ENCODE measurements around the gene BDKRB1.

Gene BDKRB1

DNA sequence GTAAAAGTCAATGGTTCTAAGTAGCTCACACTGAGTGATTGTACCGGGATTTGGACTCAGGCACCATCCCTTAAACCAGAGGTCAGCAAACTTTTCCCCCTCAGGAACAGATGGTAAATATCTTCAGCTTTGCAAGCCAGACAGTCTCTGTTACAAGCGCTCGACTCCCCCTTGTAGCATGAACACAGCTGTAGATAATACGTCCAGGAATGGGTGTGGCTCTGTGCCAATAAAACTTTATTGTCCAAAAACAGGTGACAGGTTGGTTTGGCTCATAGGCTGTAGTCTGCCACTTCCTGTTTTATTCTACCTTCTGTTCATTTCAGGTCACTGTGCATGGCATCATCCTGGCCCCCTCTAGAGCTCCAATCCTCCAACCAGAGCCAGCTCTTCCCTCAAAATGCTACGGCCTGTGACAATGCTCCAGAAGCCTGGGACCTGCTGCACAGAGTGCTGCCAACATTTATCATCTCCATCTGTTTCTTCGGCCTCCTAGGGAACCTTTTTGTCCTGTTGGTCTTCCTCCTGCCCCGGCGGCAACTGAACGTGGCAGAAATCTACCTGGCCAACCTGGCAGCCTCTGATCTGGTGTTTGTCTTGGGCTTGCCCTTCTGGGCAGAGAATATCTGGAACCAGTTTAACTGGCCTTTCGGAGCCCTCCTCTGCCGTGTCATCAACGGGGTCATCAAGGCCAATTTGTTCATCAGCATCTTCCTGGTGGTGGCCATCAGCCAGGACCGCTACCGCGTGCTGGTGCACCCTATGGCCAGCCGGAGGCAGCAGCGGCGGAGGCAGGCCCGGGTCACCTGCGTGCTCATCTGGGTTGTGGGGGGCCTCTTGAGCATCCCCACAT lies 7.6 kb downstream of the BDKRB1 start:
- no peak for DNase-seq

- DNase-seq: no peak
Observed at GRCh38 chr14:96264200-96264553, 8.2 kb downstream of the BDKRB1 start.

GRCh38 chr14:96264853-96265252 lies 8.8 kb downstream of the BDKRB1 start:
- DNase-seq: no peak

DNA sequence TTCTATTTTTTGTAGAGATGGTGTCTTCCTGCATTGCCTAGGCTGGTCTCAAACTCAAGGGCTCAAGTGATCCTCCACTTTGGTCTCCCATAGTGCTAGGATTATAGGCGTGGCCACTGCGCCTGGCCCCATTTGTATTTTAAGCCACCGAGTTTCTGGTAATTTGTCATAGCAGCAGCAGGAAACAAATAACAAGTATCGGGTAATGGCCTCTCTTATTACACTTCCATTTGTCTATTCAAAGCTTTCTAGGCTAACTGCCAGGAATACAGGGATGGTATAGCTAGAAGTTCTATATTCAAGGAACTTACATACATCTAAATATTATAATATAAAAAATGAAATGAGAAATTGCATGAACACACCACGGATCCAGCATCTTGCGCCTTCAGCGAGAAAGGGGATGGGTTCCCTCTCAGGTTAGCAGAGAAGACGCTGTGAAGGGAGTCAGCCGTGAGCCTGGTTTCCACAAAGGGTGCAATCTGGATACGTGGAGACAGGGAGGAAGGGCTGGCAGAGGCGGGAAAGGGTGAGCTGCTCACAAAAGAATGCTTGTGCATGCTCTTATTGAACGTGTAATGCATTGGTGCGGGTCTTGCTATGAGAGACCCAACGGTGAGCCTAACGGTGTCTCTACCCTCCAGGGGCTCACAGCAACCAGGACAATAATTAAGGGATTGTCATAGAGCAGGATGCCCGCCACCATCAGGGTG lies 9.5 kb downstream of the BDKRB1 start:
- DNase-seq: no peak

- no peak for DNase-seq
Observed at GRCh38 chr14:96267336-96267735, 11.3 kb downstream of the BDKRB1 start.

DNA sequence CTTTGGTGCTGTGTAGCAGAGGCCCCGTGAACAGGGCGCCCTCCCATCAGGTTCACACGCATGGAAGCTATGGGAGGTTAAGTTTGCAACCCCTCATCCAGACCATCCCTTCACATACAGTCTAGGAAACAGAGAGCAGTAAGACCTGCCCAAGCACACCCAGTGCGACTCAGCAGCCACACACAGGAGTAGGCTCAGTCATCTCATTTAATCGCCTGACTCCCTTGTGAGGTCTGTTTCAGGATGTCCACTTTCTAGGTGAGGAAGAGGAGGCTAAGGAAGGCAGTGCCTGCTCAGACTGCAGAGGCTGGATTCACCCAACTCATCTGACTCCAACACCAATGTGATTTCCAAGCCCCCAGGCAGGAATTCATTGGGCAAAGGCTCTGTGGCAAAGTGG lies 11.9 kb downstream of the BDKRB1 start:
- no peak for DNase-seq

- DNase-seq: no peak
Observed at GRCh38 chr14:96268431-96269358, 12.7 kb downstream of the BDKRB1 start.

GRCh38 chr14:96269359-96269710 lies 13.3 kb downstream of the BDKRB1 start:
- no peak for DNase-seq

DNA sequence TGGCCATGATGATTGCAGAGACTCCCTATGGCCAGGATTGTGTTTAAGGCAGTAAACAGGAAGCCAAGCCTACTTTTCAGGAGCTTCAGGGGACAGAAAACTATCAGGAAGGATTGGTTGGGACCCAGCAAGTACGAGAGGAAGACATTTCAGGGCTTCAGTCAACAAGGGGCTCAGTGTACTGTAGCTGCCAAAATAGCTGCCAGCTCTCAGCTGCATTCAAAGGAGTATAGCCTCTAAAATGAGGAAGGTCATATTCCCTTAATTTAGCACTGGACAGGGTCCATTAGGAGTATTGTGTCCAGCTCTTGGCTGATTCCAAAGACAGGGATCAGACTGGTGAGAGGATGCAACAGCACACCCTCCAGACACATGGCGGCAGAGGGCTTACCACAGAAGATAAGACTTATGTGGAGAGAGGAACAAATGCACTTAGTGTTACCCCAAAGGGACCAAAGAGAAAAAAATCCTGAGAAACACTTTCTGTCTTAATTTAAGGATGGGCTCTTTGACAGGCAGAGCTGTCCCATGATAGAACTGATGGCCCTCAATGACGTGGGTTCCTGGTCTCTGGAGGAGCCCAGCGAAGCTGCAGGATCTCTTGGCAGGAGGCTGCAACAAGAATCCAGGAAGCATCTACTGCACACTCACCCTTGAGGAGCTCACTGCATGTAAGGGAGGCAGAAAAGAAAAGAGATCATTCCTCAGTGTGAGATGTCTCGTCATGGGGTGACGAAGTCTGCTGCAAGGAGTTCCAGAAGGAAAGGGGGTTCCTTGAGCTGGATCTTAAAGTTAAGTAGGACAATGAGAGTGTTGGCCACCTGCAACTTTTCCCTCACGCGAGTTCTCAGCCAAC lies 14.8 kb downstream of the BDKRB1 start:
- no peak for DNase-seq

- DNase-seq: no peak
Observed at GRCh38 chr14:96271421-96271762, 15.4 kb downstream of the BDKRB1 start.

- no peak for DNase-seq
Observed at GRCh38 chr14:96272777-96273473, 16.9 kb downstream of the BDKRB1 start.

DNA sequence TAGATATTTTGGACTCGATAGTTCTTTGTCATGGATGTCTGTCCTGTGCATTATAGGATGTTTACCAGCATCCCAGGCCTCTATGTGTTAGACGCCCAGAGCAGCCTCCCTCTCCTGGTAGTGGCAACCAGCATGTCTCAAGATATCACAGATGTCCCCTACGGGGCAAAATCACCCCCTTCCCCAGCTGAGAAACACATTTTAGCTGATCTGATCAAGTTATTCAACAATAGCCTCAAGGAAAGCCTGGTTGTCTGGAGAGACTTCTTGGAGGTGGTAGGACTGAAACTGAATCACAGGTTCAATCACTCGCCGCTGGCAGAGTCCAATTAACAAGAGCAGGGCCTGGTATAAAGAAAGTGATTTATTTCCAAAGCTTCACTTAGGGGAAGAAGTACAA lies 17.6 kb downstream of the BDKRB1 start:
- no peak for DNase-seq

GRCh38 chr14:96274122-96274521 lies 18.1 kb downstream of the BDKRB1 start:
- DNase-seq: no peak

DNA sequence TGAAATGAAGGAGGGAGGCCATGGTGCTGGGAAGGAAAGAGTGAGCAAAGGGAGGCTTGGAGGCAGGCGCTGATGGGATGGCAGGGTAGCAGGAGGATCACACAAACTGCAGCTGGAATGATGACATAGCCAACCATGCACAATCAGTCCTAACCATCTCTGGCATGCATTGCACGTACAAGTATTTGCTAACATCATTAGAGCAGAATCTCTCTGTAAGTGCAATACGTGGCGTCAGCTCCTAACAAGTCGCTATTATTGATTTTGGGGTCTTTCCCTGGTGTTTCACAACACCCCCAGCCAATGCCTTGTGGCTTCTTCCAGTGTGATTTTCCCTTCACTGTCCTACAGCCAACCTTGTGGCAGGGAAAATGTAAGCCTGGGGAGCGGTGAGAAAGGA lies 18.5 kb downstream of the BDKRB1 start:
- no peak for DNase-seq

DNA sequence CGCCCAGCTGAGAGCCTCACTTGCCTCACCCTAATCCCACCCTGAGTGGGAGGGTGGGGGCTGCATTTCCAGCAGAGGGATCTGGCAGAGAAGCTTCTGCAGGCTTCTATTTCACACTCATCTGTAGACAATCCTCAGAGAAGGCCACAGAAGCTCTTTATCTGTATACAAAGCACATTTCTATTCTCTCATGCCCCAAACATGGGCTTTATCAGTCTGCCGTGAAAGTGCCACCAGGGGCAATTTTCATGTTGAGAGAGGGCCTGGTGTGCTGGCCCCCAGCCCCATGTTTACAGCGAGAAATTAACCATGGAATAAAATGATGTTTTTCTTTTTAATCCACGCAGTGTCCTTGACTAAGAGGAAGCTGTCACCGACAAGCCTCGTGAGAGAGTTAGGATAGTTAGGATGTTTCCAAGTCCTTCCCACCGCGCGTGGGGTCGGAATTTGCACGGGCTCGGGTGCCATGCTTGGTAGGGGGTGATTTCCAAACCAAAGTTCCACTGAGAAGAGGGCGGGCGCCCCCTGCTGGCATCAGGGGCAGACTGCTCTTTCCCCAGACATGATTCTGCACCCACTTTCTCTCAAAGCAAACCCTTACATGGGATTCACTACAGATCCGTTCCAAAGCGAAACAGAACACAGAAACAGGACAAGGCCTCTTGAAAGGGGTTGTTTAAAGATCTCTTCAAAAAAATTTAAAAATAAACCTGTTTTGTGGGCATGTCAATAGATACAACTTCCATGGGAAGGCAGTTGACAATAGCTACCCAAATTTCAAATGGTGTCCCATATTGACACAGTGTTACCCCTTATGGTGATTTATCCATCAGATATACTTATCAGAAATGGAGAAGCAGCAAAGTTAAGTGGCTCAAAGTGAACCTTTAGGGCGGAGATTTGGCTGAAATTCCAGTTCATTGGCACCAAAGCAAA lies 19.4 kb downstream of the BDKRB1 start:
- DNase-seq: peak; percentile 49

GRCh38 chr14:96277890-96278289 lies 21.9 kb downstream of the BDKRB1 start:
- DNase-seq: no peak

DNA sequence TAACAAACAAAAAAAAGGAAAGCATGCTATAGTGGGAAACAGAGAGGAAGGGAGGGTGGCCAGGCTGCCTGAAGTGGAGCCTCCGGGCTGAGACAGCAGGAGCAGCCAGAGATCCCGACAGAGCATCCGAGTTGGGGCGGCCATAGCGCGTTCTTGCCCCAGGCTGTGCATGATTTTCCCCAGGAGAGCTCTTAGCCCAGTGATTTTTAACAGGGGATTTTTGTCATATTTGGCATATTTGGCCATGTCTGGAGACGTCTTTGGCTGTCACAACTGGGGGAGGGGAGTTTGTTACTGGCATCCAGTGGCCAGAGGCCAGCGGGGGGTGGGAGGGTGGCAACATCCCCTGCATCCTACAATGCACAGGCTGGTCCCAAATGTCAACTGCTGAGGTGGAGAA lies 23.6 kb downstream of the BDKRB1 start:
- DNase-seq: no peak

- DNase-seq: no peak
Observed at GRCh38 chr14:96280104-96280503, 24.1 kb downstream of the BDKRB1 start.

GRCh38 chr14:96281486-96281885 lies 25.5 kb downstream of the BDKRB1 start:
- DNase-seq: no peak

GRCh38 chr14:96284008-96284407 lies 28.0 kb downstream of the BDKRB1 start:
- no peak for DNase-seq

DNA sequence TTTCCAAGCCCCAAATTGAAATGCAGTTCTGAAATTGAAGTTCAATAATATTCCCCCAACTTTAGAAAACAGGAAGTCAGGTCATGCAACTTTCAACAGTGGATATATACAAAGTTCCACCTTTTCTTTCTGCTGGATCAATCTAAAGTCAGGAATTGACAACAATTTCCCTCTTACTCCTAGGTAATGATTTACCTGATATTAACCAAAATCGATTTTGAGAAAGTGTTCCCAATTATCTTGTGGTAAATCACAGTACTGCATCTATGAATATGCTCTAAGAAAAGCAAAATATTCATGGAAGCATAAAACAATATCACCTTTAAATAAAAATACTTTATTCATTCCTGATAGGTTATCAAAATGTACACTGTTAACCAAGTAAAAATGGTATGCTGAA lies 28.4 kb downstream of the BDKRB1 start:
- DNase-seq: no peak

All from activated CD4-positive, alpha-beta T cell treated with anti-CD3 and anti-CD28 coated beads for 1 hour (primary cell).